ENCODE measurements around the gene RPH3AL. TPM values are rescaled to one million over a fixed set of nuclear protein-coding genes. Genes with fewer than 3 reads are reported as not detected.

The RPH3AL gene
- total and polyA plus RNA-seq, 2 donors from 2014 or later, result 18.1 to 55.9 TPM

- no peak for FAIRE-seq
- Histone ChIP-seq H3K9ac (ENCODE audit: low read length in 3 of 3) (peak overlapping the region in 1 of 3 donors; percentile 34), H3K36me3 (ENCODE audit: control insufficient read depth in 2 of 3, insufficient read depth in 3 of 3, low read length in 3 of 3) (peaks cover 0 to 2% (median 0%) of the 10 kb centered on the region in 3 donors), H3K27me3 (ENCODE audit: control insufficient read depth, insufficient read depth, low read length) (no peaks in the 10 kb centered on the region), H3K9me3 (ENCODE audit: control insufficient read depth in 2 of 3, insufficient read depth in 1 of 3, low read length in 3 of 3) (no peaks in the 10 kb centered on the region), H3K4me3 (ENCODE audit: low read length in 3 of 3) (no peak overlapping the region), H3K27ac (ENCODE audit: low read depth in 2 of 2, low read length in 2 of 2) (peak overlapping the region; percentile 76 to 83), H3K4me1 (ENCODE audit: control insufficient read depth in 2 of 3, insufficient read depth in 2 of 3, low read depth in 1 of 3, low read length in 3 of 3) (peaks cover 0 to 13% (median 3%) of the 10 kb centered on the region in 3 donors)
- DNase-seq, result peak in 1 of 5 donors; percentile 73
- no peak for TF ChIP-seq CTCF (IDR thresholded peaks at IDR 0.05; ENCODE audit: borderline replicate concordance, extremely low read depth, insufficient read depth)
- intact Hi-C loops (cut with DNase I), result no loop called here
These were observed 50.3 kb downstream of the RPH3AL start for GRCh38 chr17:302300-302698.

GRCh38 chr17:301681-302299 is 50.8 kb downstream of the RPH3AL start:
- intact Hi-C loops (cut with DNase I), result no loop called here
- Histone ChIP-seq H3K9me3 (ENCODE audit: control insufficient read depth in 2 of 3, insufficient read depth in 1 of 3, low read length in 3 of 3) (no peaks in the 10 kb centered on the region), H3K36me3 (ENCODE audit: control insufficient read depth in 2 of 3, insufficient read depth in 3 of 3, low read length in 3 of 3) (peaks cover 0 to 2% (median 0%) of the 10 kb centered on the region in 3 donors), H3K27me3 (ENCODE audit: control insufficient read depth, insufficient read depth, low read length) (no peaks in the 10 kb centered on the region), H3K4me3 (ENCODE audit: low read length in 3 of 3) (no peak overlapping the region), H3K27ac (ENCODE audit: low read depth in 2 of 2, low read length in 2 of 2) (peak overlapping the region; percentile 76 to 83), H3K4me1 (ENCODE audit: control insufficient read depth in 2 of 3, insufficient read depth in 2 of 3, low read depth in 1 of 3, low read length in 3 of 3) (peaks cover 0 to 13% (median 3%) of the 10 kb centered on the region in 3 donors), H3K9ac (ENCODE audit: low read length in 3 of 3) (peak overlapping the region in 1 of 3 donors; percentile 34)
- FAIRE-seq, result no peak
- peak in 1 of 5 donors; percentile 79 for DNase-seq
- TF ChIP-seq CTCF (IDR thresholded peaks at IDR 0.05; ENCODE audit: borderline replicate concordance, extremely low read depth, insufficient read depth), result no peak

GRCh38 chr17:300881-301280 is 51.7 kb downstream of the RPH3AL start:
- H3K9ac ChIP-seq (ENCODE audit: low read length in 3 of 3), result no peak overlapping the region
- TF ChIP-seq CTCF (IDR thresholded peaks at IDR 0.05; ENCODE audit: borderline replicate concordance, extremely low read depth, insufficient read depth), result no peak
- DNase-seq (peak in 1 of 5 donors; percentile 67), FAIRE-seq (no peak)
- H3K4me1 ChIP-seq (ENCODE audit: control insufficient read depth in 2 of 3, insufficient read depth in 2 of 3, low read depth in 1 of 3, low read length in 3 of 3), result peaks cover 0 to 9% (median 3%) of the 10 kb centered on the region in 3 donors
- intact Hi-C loops (cut with DNase I), result no loop called here
- H3K9me3 ChIP-seq (ENCODE audit: control insufficient read depth in 2 of 3, insufficient read depth in 1 of 3, low read length in 3 of 3), result no peaks in the 10 kb centered on the region
- H3K36me3 ChIP-seq (ENCODE audit: control insufficient read depth in 2 of 3, insufficient read depth in 3 of 3, low read length in 3 of 3), result peaks cover 0 to 2% (median 0%) of the 10 kb centered on the region in 3 donors
- no peak overlapping the region for H3K4me3 ChIP-seq (ENCODE audit: low read length in 3 of 3)
- no peak overlapping the region for H3K27ac ChIP-seq (ENCODE audit: low read depth in 2 of 2, low read length in 2 of 2)
- no peaks in the 10 kb centered on the region for H3K27me3 ChIP-seq (ENCODE audit: control insufficient read depth, insufficient read depth, low read length)
